ENCODE data around the gene DCDC2. TPM values are rescaled to one million over a fixed set of nuclear protein-coding genes. Genes with fewer than 3 reads are reported as not detected.
"Not testable (repeated sequence)": the region's sequence is repeated elsewhere in the genome, so short reads cannot be mapped to it uniquely, and the experiment has no call there.

DCDC2 gene
- total and polyA plus RNA-seq, 4 experiments from 2014 or later = 0.44 to 0.47 TPM; not detected in 2

DNA sequence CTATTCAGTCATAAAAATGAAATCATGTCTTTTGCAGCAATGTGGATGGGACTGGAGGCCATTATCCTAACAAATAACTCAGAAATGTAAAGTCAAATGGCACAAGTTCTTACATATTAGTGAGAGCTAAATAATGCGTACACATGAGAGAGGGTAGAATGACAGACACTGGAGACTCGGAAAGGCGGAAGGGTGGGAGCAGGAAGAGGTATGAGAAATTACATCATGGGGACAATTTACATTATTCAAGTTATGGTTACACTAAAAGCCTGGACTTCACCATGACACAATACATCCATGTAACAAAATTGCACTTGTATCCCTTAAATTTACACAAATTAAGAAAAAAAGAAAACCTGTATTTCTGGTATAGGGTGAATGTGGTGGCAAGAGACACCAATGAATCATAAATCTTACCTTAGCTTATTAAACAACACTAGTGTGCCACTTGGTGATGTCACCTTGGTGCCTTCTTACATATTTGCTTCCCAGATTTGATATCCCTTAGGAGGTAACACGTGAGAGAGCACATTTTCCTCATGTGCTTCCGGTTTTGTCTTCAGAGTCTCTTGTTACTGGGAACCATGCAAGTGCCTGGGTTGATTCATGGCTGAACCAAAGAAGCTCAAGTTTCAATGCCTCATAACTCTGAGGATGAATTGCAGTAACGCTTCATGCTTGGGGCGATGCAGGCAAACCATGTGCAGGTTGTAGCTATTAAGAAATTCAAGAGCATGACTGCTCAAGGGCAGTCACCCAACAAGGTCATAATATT is 84.6 kb downstream of the DCDC2 start:
- Mint-ChIP-seq H3K27ac (no peak overlapping the region), H3K4me1 (no peaks in the 10 kb centered on the region), H3K27me3 (peaks cover 9 to 11% of the 10 kb centered on the region in 2 donors), H3K4me3 (no peak overlapping the region), H3K9me3 (no peaks in the 10 kb centered on the region), H3K36me3 (no peaks in the 10 kb centered on the region)
- no peak for DNase-seq
- Histone ChIP-seq H3K9me3 (ENCODE audit: control insufficient read depth in 1 of 2, low read length in 2 of 2) (no peaks in the 10 kb centered on the region), H3K27ac (ENCODE audit: low read depth, low read length) (no peak overlapping the region), H3K27me3 (ENCODE audit: insufficient read depth, low read length) (no peaks in the 10 kb centered on the region), H3K4me3 (ENCODE audit: low read length in 2 of 2) (no peak overlapping the region), H3K4me1 (ENCODE audit: insufficient read depth, low read length) (no peaks in the 10 kb centered on the region), H3K36me3 (ENCODE audit: insufficient read depth, low read length) (no peaks in the 10 kb centered on the region)
- CTCF ChIA-PET (ENCODE audit: partially characterized antibody) = interaction anchor here (1.6 to 1.9 kb wide), 2 partner anchors 10 kb away, joined by 4 to 6 read pairs; no protein-coding TSS in a partner anchor
- intact Hi-C loops (cut with micrococcal nuclease) = no loop called here
- POLR2A ChIA-PET (ENCODE audit: partially characterized antibody) = no interaction called here

DNA sequence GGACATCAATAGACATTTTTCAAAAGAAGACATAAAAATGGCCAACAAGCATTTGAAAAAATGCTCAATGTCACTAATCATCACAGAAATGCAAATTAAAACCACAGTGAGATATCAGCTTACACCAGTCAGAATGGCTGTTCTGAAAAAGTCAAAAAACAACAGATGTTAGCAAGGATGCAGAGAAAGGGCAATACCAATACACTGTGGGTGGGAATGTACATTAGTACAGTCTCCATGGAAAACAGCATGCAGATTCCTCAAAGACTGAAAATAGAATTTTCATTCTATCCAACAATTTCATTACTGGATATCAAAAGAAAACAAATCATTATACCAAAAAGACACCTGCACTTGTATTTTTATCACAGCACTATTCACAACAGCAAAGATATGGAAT is 85.3 kb downstream of the DCDC2 start:
- no peaks in the 10 kb centered on the region for H3K27me3 ChIP-seq (ENCODE audit: insufficient read depth, low read length)
- H3K36me3 ChIP-seq (ENCODE audit: insufficient read depth, low read length) = no peaks in the 10 kb centered on the region
- POLR2A ChIA-PET (ENCODE audit: partially characterized antibody) = no interaction called here
- CTCF ChIA-PET (ENCODE audit: partially characterized antibody) = interaction anchor here (1.6 kb wide), 1 partner anchor 9 kb away, joined by 4 read pairs; no protein-coding TSS in a partner anchor
- H3K4me1 ChIP-seq (ENCODE audit: insufficient read depth, low read length) = no peaks in the 10 kb centered on the region
- no peaks in the 10 kb centered on the region for H3K9me3 Mint-ChIP-seq
- H3K4me3 ChIP-seq (ENCODE audit: low read length in 2 of 2) = no peak overlapping the region
- H3K27me3 Mint-ChIP-seq = peaks cover 7 to 11% of the 10 kb centered on the region in 2 donors
- H3K36me3 Mint-ChIP-seq = no peaks in the 10 kb centered on the region
- no peaks in the 10 kb centered on the region for H3K4me1 Mint-ChIP-seq
- intact Hi-C loops (cut with micrococcal nuclease) = no loop called here
- H3K27ac Mint-ChIP-seq = no peak overlapping the region
- no peak overlapping the region for H3K4me3 Mint-ChIP-seq
- no peaks in the 10 kb centered on the region for H3K9me3 ChIP-seq (ENCODE audit: control insufficient read depth in 1 of 2, low read length in 2 of 2)
- DNase-seq = no peak
- H3K27ac ChIP-seq (ENCODE audit: low read depth, low read length) = no peak overlapping the region

DNA sequence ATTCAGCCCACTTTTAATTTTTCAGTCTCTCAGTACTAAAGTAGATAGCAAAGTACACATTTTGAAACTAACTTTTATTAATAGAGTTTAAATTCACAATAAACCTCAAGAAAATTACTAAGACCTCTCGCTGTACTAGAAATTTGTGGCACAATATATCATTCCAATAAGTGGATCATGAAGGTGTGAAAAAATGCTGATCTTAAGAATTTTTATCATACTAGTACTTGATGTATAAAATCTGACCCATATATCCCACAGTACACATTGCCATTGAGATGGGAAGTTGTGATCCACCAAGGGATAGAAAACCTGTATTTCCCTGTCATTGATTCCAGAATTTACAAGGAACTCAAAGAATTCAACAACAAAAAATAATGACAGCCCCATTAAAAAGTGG is 85.7 kb downstream of the DCDC2 start:
- Histone ChIP-seq H3K9me3 (ENCODE audit: control insufficient read depth in 1 of 2, low read length in 2 of 2) (no peaks in the 10 kb centered on the region), H3K4me3 (ENCODE audit: low read length in 2 of 2) (no peak overlapping the region), H3K36me3 (ENCODE audit: insufficient read depth, low read length) (no peaks in the 10 kb centered on the region), H3K27me3 (ENCODE audit: insufficient read depth, low read length) (no peaks in the 10 kb centered on the region), H3K27ac (ENCODE audit: low read depth, low read length) (no peak overlapping the region), H3K4me1 (ENCODE audit: insufficient read depth, low read length) (no peaks in the 10 kb centered on the region)
- Mint-ChIP-seq H3K4me3 (no peak overlapping the region), H3K9me3 (no peaks in the 10 kb centered on the region), H3K27ac (no peak overlapping the region), H3K36me3 (no peaks in the 10 kb centered on the region), H3K4me1 (no peaks in the 10 kb centered on the region), H3K27me3 (peaks cover 4 to 11% of the 10 kb centered on the region in 2 donors)
- no peak for DNase-seq
- ChIA-PET POLR2A (ENCODE audit: partially characterized antibody) (no interaction called here), CTCF (ENCODE audit: partially characterized antibody) (interaction anchor here (1.3 kb wide), 1 partner anchor 11 kb away, joined by 3 read pairs; no protein-coding TSS in a partner anchor)
- intact Hi-C loops (cut with micrococcal nuclease) = no loop called here

DNA sequence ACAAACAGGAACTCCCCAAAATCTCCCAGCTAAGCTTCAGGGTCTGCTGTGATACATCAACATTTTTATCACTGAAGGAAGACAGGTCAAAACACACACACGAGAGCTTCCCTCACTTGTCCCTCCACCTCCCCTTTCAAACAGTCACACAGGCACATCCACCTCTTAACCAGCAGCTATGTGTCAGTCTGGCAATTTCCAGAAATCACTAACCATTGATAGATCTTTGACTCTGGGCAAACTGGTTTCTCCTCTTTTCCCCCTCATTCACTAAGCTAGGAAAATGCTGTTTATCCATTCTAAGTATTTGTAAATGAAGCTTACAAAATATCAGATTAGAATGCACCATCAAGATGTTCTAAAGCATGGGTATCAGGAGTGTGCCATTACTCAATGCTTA is 87.8 kb downstream of the DCDC2 start:
- Histone ChIP-seq H3K27me3 (ENCODE audit: insufficient read depth, low read length) (no peaks in the 10 kb centered on the region), H3K4me3 (ENCODE audit: low read length in 2 of 2) (no peak overlapping the region), H3K9me3 (ENCODE audit: control insufficient read depth in 1 of 2, low read length in 2 of 2) (no peaks in the 10 kb centered on the region), H3K27ac (ENCODE audit: low read depth, low read length) (no peak overlapping the region), H3K4me1 (ENCODE audit: insufficient read depth, low read length) (no peaks in the 10 kb centered on the region), H3K36me3 (ENCODE audit: insufficient read depth, low read length) (no peaks in the 10 kb centered on the region)
- no peak for DNase-seq
- intact Hi-C loops (cut with micrococcal nuclease) = no loop called here
- Mint-ChIP-seq H3K9me3 (no peaks in the 10 kb centered on the region), H3K36me3 (no peaks in the 10 kb centered on the region), H3K27me3 (peaks cover 0 to 10% of the 10 kb centered on the region in 2 donors), H3K27ac (no peak overlapping the region), H3K4me1 (no peaks in the 10 kb centered on the region), H3K4me3 (no peak overlapping the region)
- CTCF ChIA-PET (ENCODE audit: partially characterized antibody) = interaction anchor here (1.1 kb wide), 1 partner anchor 9 kb away, joined by 5 read pairs; no protein-coding TSS in a partner anchor
- POLR2A ChIA-PET (ENCODE audit: partially characterized antibody) = no interaction called here

DNA sequence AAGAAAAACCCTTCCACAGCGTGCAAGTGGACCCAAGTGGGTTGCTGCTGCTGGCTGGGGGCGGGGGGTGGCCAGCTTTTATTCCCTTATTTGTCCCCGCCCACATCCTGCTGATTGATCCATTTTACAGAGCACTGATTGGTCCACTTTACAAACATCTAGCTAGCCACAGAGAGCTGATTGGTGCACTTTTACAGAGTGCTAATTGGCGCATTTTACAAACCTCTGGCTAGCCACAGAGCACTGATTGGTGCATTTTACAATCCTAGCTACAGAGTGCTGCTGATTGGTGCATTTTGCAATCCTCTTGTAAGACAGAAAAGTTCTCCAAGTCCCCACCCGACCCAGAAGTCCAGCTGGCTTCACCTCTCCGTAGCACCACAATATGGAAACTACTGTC is 99.6 kb downstream of the DCDC2 start:
- H3K27ac ChIP-seq (ENCODE audit: low read depth, low read length); H3K36me3 Mint-ChIP-seq; POLR2A ChIA-PET (ENCODE audit: partially characterized antibody); H3K27ac Mint-ChIP-seq; H3K4me1 ChIP-seq (ENCODE audit: insufficient read depth, low read length); H3K4me1 Mint-ChIP-seq; H3K4me3 Mint-ChIP-seq; H3K27me3 ChIP-seq (ENCODE audit: insufficient read depth, low read length); H3K36me3 ChIP-seq (ENCODE audit: insufficient read depth, low read length); H3K9me3 Mint-ChIP-seq; H3K9me3 ChIP-seq (ENCODE audit: control insufficient read depth in 1 of 2, low read length in 2 of 2); intact Hi-C loops (cut with micrococcal nuclease); H3K4me3 ChIP-seq (ENCODE audit: low read length in 2 of 2); DNase-seq: not testable (repeated sequence)
- H3K27me3 Mint-ChIP-seq = peaks cover 10 to 18% of the 10 kb centered on the region in 2 donors
- CTCF ChIA-PET (ENCODE audit: partially characterized antibody) = interaction anchor here (0.8 kb wide), 1 partner anchor 10 kb away, joined by 3 read pairs; no protein-coding TSS in a partner anchor

DNA sequence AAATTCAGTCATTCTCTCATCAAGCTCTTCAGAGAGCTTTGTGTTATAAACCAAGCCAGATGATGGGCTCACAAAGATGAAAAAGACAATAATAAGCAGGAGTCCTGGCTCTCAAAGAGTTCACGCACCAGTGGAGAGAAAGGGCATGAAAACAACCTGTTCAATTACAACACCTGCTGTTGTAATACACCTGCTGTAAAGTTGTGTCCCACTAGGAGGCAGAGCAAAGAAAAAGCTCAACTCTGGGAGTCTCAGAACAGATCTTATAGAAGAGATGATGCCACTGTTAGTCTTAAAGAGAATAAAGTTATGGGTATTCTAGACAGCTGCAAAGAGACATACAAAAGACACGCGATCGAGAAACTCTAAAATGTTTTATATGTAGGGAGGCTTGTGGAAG is 100.6 kb downstream of the DCDC2 start:
- POLR2A ChIA-PET (ENCODE audit: partially characterized antibody) = no interaction called here
- no peak overlapping the region for H3K4me3 Mint-ChIP-seq

DNA sequence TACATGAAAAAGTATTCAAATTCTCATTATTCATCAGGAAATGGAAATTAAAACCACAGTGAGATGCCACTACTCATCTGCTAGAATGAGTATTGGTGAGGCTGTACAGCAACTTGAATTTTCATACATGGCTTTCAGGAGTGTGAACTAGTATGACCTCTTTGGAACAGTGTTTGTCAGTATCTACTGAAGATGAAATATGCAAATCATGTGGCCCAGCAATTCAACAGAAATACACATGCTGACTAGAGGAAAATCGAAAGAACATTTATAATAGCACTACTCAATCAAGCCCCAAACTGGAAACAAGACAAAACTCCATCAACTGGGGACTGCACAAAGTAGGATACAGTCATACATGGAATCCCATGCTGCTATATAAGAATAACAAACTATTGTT is 102.2 kb downstream of the DCDC2 start:
- H3K4me1 ChIP-seq (ENCODE audit: insufficient read depth, low read length) = no peaks in the 10 kb centered on the region
- H3K27ac ChIP-seq (ENCODE audit: low read depth, low read length) = no peak overlapping the region
- H3K9me3 Mint-ChIP-seq = peaks cover 0 to 14% (median 7%) of the 10 kb centered on the region in 8 donors
- no peaks in the 10 kb centered on the region for H3K27me3 ChIP-seq (ENCODE audit: insufficient read depth, low read length)
- peaks cover 0 to 2% of the 10 kb centered on the region in 2 donors for H3K36me3 Mint-ChIP-seq
- ChIA-PET POLR2A (ENCODE audit: partially characterized antibody) (no interaction called here), CTCF (ENCODE audit: partially characterized antibody) (no interaction called here)
- H3K27me3 Mint-ChIP-seq = peaks cover 11 to 15% of the 10 kb centered on the region in 2 donors
- H3K4me1 Mint-ChIP-seq = no peaks in the 10 kb centered on the region
- H3K27ac Mint-ChIP-seq = no peak overlapping the region
- no peak for DNase-seq
- intact Hi-C loops (cut with micrococcal nuclease) = no loop called here
- no peak overlapping the region for H3K4me3 ChIP-seq (ENCODE audit: low read length in 2 of 2)
- H3K9me3 ChIP-seq (ENCODE audit: control insufficient read depth in 1 of 2, low read length in 2 of 2) = no peaks in the 10 kb centered on the region
- H3K4me3 Mint-ChIP-seq = no peak overlapping the region
- no peaks in the 10 kb centered on the region for H3K36me3 ChIP-seq (ENCODE audit: insufficient read depth, low read length)

More for the DNA sequence above, 100.6 kb downstream of the DCDC2 start:
- peaks cover 7 to 19% of the 10 kb centered on the region in 2 donors for H3K27me3 Mint-ChIP-seq
- DNase-seq = no peak
- no peak overlapping the region for H3K27ac Mint-ChIP-seq
- Histone ChIP-seq H3K27me3 (ENCODE audit: insufficient read depth, low read length) (no peaks in the 10 kb centered on the region), H3K4me3 (ENCODE audit: low read length in 2 of 2) (no peak overlapping the region), H3K27ac (ENCODE audit: low read depth, low read length) (no peak overlapping the region), H3K4me1 (ENCODE audit: insufficient read depth, low read length) (no peaks in the 10 kb centered on the region), H3K36me3 (ENCODE audit: insufficient read depth, low read length) (no peaks in the 10 kb centered on the region), H3K9me3 (ENCODE audit: control insufficient read depth in 1 of 2, low read length in 2 of 2) (no peaks in the 10 kb centered on the region)
- no peaks in the 10 kb centered on the region for H3K4me1 Mint-ChIP-seq
- CTCF ChIA-PET (ENCODE audit: partially characterized antibody) = interaction anchor here (0.8 to 1.0 kb wide), 3 partner anchors 9 to 20 kb away, joined by 3 to 4 read pairs (median 3); no protein-coding TSS in a partner anchor
- H3K36me3 Mint-ChIP-seq = peaks cover 0 to 1% of the 10 kb centered on the region in 2 donors
- H3K9me3 Mint-ChIP-seq = peaks cover 0 to 12% (median 6%) of the 10 kb centered on the region in 8 donors
- intact Hi-C loops (cut with micrococcal nuclease) = no loop called here
